Muscle of leg (tissue), 11 donors: ENCODE measurements around the gene AOPEP. TPM values are rescaled to one million over a fixed set of nuclear protein-coding genes. Genes with fewer than 3 reads are reported as not detected.

Source experiments
- DNase-seq: peaks from one replicate; pipeline ENCODE4 v3.0.0; 2013
- H3K27ac ChIP-seq: one replicate; pipeline ENCODE4 v1.5.1; 2013; ENCODE audit warnings: mild to moderate bottlenecking, low read length, control low read depth
- H3K27me3 ChIP-seq: one replicate; pipeline ENCODE4 v1.6.1; 2013; ENCODE audit warnings: low read length; ENCODE audit not compliant: control insufficient read depth, insufficient read depth
- H3K36me3 ChIP-seq: one replicate; pipeline ENCODE4 v1.6.1; 2013; ENCODE audit warnings: low read length; ENCODE audit not compliant: control insufficient read depth, insufficient read depth
- H3K4me1 ChIP-seq: one replicate; pipeline ENCODE4 v1.6.1; 2013; ENCODE audit warnings: low read length; ENCODE audit not compliant: control insufficient read depth, insufficient read depth
- H3K4me3 ChIP-seq: one replicate; pipeline ENCODE4 v1.5.1; 2013; ENCODE audit warnings: low read length, control low read depth
- H3K9me3 ChIP-seq: replicated peaks from 2 replicates; pipeline ENCODE4 v1.6.1; 2013; ENCODE audit warnings: low read depth, low read length; ENCODE audit not compliant: control insufficient read depth
- WGBS: methylation state at CpG from one replicate; pipeline ENCODE4 v1.1.5; 2013; ENCODE audit warnings: missing lambda C conversion rate; ENCODE audit not compliant: insufficient coverage; 5-methylcytosine and 5-hydroxymethylcytosine counted together
- polyA plus RNA-seq, 8 donors: library from polyadenylated mRNA; unstranded; fragments of 120-200 nt; gene quantifications; one replicate each; pipeline versions ENCODE4 v1.2.1 to v1.2.3, GENCODE V29; 2013; ENCODE audit warnings: inconsistent platforms in 1 of 8, low replicate concordance in 1 of 8; ENCODE audit not compliant: insufficient read length in 8 of 8, insufficient read depth in 1 of 8
- total RNA-seq: library from RNA; stranded (reverse); fragments of 120-200 nt; gene quantifications from one replicate; pipeline ENCODE4 v1.2.4, GENCODE V29; 2013

AOPEP gene
- total and polyA plus RNA-seq, 9 donors, result 35.0 to 52.3 (median 43.3) TPM

- Histone ChIP-seq H3K4me3 (peak overlapping the region; percentile 60), H3K4me1 (peaks cover 23% of the 10 kb centered on the region), H3K36me3 (peaks cover 3% of the 10 kb centered on the region), H3K9me3 (no peaks in the 10 kb centered on the region), H3K27ac (peak overlapping the region; percentile 88), H3K27me3 (peaks cover 10% of the 10 kb centered on the region)
- no peak for DNase-seq
- WGBS, result 1% methylated on average over 40 of the region's 49 CpGs
Observed at GRCh38 chr9:95005278-95006143, 279.0 kb downstream of the AOPEP start.

- H3K36me3 ChIP-seq, result peaks cover 8% of the 10 kb centered on the region
- H3K27me3 ChIP-seq, result peaks cover 10% of the 10 kb centered on the region
- no peak for DNase-seq
- H3K9me3 ChIP-seq, result no peaks in the 10 kb centered on the region
- peak overlapping the region; percentile 60 for H3K4me3 ChIP-seq
- WGBS, result 80% methylated on average over 1 of the region's 5 CpGs
- peak overlapping the region; percentile 88 for H3K27ac ChIP-seq
- H3K4me1 ChIP-seq, result peaks cover 23% of the 10 kb centered on the region
Observed at GRCh38 chr9:95007226-95007869, 280.8 kb downstream of the AOPEP start.

GRCh38 chr9:95008151-95008771 lies 281.8 kb downstream of the AOPEP start:
- WGBS, result 49% methylated on average over 11 of the region's 15 CpGs
- Histone ChIP-seq H3K36me3 (peaks cover 10% of the 10 kb centered on the region), H3K9me3 (no peaks in the 10 kb centered on the region), H3K27ac (peak overlapping the region; percentile 88), H3K27me3 (peaks cover 8% of the 10 kb centered on the region), H3K4me1 (peaks cover 20% of the 10 kb centered on the region), H3K4me3 (peak overlapping the region; percentile 60)
- no peak for DNase-seq

GRCh38 chr9:95009459-95009858 lies 283.0 kb downstream of the AOPEP start:
- peaks cover 10% of the 10 kb centered on the region for H3K36me3 ChIP-seq
- H3K27ac ChIP-seq, result peak overlapping the region; percentile 47
- peaks cover 2% of the 10 kb centered on the region for H3K27me3 ChIP-seq
- no peaks in the 10 kb centered on the region for H3K9me3 ChIP-seq
- DNase-seq, result no peak
- H3K4me1 ChIP-seq, result peaks cover 16% of the 10 kb centered on the region
- H3K4me3 ChIP-seq, result no peak overlapping the region
- 100% methylated on average over 1 of the region's 5 CpGs for WGBS

- H3K4me1 ChIP-seq, result peaks cover 16% of the 10 kb centered on the region
- DNase-seq, result no peak
- H3K27me3 ChIP-seq, result peaks cover under 1% of the 10 kb centered on the region
- peak overlapping the region; percentile 68 for H3K27ac ChIP-seq
- H3K36me3 ChIP-seq, result peaks cover 14% of the 10 kb centered on the region
- H3K9me3 ChIP-seq, result no peaks in the 10 kb centered on the region
- no peak overlapping the region for H3K4me3 ChIP-seq
- WGBS, result 80% methylated on average over 1 of the region's 5 CpGs
Observed at GRCh38 chr9:95010431-95010838, 283.9 kb downstream of the AOPEP start.

GRCh38 chr9:95012035-95012708 lies 285.7 kb downstream of the AOPEP start:
- peaks cover 13% of the 10 kb centered on the region for H3K4me1 ChIP-seq
- no peak for DNase-seq
- H3K27ac ChIP-seq, result peak overlapping the region; percentile 32
- H3K4me3 ChIP-seq, result no peak overlapping the region
- H3K9me3 ChIP-seq, result no peaks in the 10 kb centered on the region
- H3K27me3 ChIP-seq, result no peaks in the 10 kb centered on the region
- H3K36me3 ChIP-seq, result peaks cover 17% of the 10 kb centered on the region
- no CpG with 5 or more reads among the region's 7 CpGs for WGBS

GRCh38 chr9:95012902-95013301 lies 286.4 kb downstream of the AOPEP start:
- H3K4me1 ChIP-seq, result peaks cover 10% of the 10 kb centered on the region
- H3K4me3 ChIP-seq, result no peak overlapping the region
- DNase-seq, result no peak
- H3K36me3 ChIP-seq, result peaks cover 21% of the 10 kb centered on the region
- no peaks in the 10 kb centered on the region for H3K9me3 ChIP-seq
- H3K27ac ChIP-seq, result no peak overlapping the region
- H3K27me3 ChIP-seq, result no peaks in the 10 kb centered on the region
- no CpG with 5 or more reads among the region's 3 CpGs for WGBS

- Histone ChIP-seq H3K4me3 (no peak overlapping the region), H3K27ac (no peak overlapping the region), H3K4me1 (peaks cover 12% of the 10 kb centered on the region), H3K36me3 (peaks cover 30% of the 10 kb centered on the region), H3K27me3 (no peaks in the 10 kb centered on the region), H3K9me3 (no peaks in the 10 kb centered on the region)
- 40% methylated on average over 1 of the region's 2 CpGs for WGBS
- no peak for DNase-seq
Observed at GRCh38 chr9:95014917-95015316, 288.4 kb downstream of the AOPEP start.

GRCh38 chr9:95015569-95015968 lies 289.1 kb downstream of the AOPEP start:
- Histone ChIP-seq H3K27ac (no peak overlapping the region), H3K36me3 (peaks cover 31% of the 10 kb centered on the region)
- 100% methylated on average over 2 of the region's 4 CpGs for WGBS

More at GRCh38 chr9:95015569-95015968, 289.1 kb downstream of the AOPEP start:
- H3K4me3 ChIP-seq, result no peak overlapping the region
- H3K4me1 ChIP-seq, result peaks cover 9% of the 10 kb centered on the region
- no peak for DNase-seq
- H3K27me3 ChIP-seq, result no peaks in the 10 kb centered on the region
- no peaks in the 10 kb centered on the region for H3K9me3 ChIP-seq
